ENCODE measurements around the gene FSTL4. TPM values are rescaled to one million over a fixed set of nuclear protein-coding genes. Genes with fewer than 3 reads are reported as not detected.

Gene FSTL4
- total and polyA plus RNA-seq, 2 of the 13 experiments (the other 11 are each of a cell fraction or from before 2014, with no cell fraction given) = 2.1 to 3.0 TPM

DNA sequence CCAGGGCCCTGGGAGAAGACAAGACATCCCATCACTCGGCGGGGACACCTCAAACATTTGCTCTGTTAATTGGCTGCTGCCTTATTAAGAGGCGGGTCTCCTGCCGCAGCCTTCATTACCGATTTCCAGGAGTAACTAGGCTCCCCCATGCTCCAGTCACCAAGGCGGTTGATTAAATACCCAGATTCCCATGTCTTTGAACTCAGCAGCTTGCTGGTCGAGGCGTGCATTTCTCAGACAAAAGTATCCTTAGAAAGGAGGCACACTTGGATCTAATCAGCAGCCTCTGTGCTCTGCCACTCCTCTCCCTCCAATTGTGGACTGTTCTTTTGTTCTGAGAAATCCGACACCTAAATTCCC lies 228.8 kb downstream of the FSTL4 start:
- Histone ChIP-seq H4K20me1 (ENCODE audit: insufficient read depth, low read length) (no peaks in the 10 kb centered on the region), H3K79me2 (ENCODE audit: insufficient read depth, low read length) (no peaks in the 10 kb centered on the region), H2AFZ (ENCODE audit: low read length) (no peak overlapping the region), H3K4me1 (ENCODE audit: insufficient read depth, low read length) (no peaks in the 10 kb centered on the region), H3K36me3 (replicated peaks in 1 of 2; ENCODE audit: control insufficient read depth in 1 of 2, insufficient read depth in 2 of 2, low read length in 2 of 2) (no peaks in the 10 kb centered on the region), H3K9me3 (ENCODE audit: low read length) (no peaks in the 10 kb centered on the region), H3K4me3 (replicated peaks in 1 of 3; ENCODE audit: insufficient read depth in 1 of 3, low read depth in 2 of 3, low read length in 3 of 3) (no peak overlapping the region), H3K4me2 (ENCODE audit: low read depth, low read length) (no peak overlapping the region), H3K9ac (ENCODE audit: insufficient read depth, low read depth, low read length) (no peak overlapping the region), H3K27me3 (ENCODE audit: control insufficient read depth in 1 of 2, insufficient read depth in 2 of 2, low read length in 2 of 2) (peaks cover 4 to 50% of the 10 kb centered on the region in 2 experiments; a peak in 4 of 5 replicates), H3K27ac (ENCODE audit: extremely low read length, insufficient read depth, low read length) (no peak overlapping the region)
- DNase-seq (ENCODE audit: low spot score) (no peak), FAIRE-seq (no peak), ATAC-seq (no peak)
- BruUV-seq (replicated peaks) = no TSS peak
- ChIA-PET POLR2A (no interaction called here), CTCF (ENCODE audit: low intra/inter-chr PET ratio, low total read pairs) (no interaction called here)
- TF ChIP-seq, protein P1, sequence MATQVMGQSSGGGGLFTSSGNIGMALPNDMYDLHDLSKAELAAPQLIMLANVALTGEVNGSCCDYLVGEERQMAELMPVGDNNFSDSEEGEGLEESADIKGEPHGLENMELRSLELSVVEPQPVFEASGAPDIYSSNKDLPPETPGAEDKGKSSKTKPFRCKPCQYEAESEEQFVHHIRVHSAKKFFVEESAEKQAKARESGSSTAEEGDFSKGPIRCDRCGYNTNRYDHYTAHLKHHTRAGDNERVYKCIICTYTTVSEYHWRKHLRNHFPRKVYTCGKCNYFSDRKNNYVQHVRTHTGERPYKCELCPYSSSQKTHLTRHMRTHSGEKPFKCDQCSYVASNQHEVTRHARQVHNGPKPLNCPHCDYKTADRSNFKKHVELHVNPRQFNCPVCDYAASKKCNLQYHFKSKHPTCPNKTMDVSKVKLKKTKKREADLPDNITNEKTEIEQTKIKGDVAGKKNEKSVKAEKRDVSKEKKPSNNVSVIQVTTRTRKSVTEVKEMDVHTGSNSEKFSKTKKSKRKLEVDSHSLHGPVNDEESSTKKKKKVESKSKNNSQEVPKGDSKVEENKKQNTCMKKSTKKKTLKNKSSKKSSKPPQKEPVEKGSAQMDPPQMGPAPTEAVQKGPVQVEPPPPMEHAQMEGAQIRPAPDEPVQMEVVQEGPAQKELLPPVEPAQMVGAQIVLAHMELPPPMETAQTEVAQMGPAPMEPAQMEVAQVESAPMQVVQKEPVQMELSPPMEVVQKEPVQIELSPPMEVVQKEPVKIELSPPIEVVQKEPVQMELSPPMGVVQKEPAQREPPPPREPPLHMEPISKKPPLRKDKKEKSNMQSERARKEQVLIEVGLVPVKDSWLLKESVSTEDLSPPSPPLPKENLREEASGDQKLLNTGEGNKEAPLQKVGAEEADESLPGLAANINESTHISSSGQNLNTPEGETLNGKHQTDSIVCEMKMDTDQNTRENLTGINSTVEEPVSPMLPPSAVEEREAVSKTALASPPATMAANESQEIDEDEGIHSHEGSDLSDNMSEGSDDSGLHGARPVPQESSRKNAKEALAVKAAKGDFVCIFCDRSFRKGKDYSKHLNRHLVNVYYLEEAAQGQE (IDR thresholded peaks at IDR 0.05; ENCODE audit: borderline replicate concordance in 1 of 2, low read depth in 1 of 2, low read length in 2 of 2) = no peak
- intact Hi-C loops (cut with micrococcal nuclease; ENCODE audit: unreplicated experiment) (no loop called here), in situ Hi-C loops (cut with HindIII; ENCODE audit: extremely low pct_ligation_motif_present, low pct_unique_long_range_greater_than_20kb) (no loop called here)
- 6% methylated on average over 4 of the region's 9 CpGs for WGBS (ENCODE audit: low lambda C conversion rate)

DNA sequence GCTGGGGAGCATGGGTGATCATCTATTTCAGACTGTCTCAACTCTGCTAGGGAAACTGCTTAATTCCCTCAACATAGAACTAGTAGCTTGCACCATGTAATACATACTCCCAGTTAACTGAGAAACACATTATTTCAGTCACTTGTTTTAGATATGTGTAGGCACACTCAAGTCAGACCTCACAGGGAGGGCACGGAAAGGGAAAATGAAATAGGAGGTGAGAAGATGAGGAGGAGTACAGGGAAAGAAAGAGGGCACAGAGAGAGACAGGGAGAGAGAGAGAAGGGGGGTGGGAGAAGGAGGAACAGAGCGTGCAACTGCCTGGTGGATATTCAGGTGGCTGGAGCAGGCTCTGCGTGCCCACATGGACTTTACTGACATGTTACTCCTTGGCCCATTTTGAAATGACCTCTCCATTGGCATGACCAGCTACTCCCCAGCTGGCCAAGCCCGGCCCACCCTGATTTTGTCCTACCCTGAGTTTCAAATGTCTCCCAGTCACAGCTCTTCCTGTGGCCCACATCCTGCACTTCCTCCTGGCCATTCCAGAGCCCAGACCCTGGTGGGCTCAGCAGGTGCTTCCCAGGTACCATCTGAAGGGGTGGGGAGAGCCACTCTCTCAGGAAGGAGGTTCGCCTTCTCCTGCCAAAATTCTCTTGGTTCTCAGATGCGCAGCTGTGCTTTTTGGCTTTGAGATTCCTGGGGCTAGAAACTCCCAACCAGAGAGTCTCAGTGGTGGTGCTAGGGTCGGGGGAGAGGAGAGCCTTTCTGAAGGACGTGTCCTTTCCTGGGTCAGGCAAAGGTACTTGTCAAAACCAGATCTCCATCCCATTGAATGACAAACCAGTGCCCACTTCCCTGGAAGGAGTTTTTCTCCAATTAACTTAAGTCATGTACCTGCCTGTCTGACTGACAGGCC lies 229.4 kb downstream of the FSTL4 start:
- Histone ChIP-seq H3K27ac (ENCODE audit: extremely low read length, insufficient read depth, low read length) (no peak overlapping the region), H3K36me3 (replicated peaks in 1 of 2; ENCODE audit: control insufficient read depth in 1 of 2, insufficient read depth in 2 of 2, low read length in 2 of 2) (no peaks in the 10 kb centered on the region), H2AFZ (ENCODE audit: low read length) (no peak overlapping the region), H3K79me2 (ENCODE audit: insufficient read depth, low read length) (no peaks in the 10 kb centered on the region), H3K27me3 (ENCODE audit: control insufficient read depth in 1 of 2, insufficient read depth in 2 of 2, low read length in 2 of 2) (peaks cover 4 to 50% of the 10 kb centered on the region in 2 experiments; a peak in 4 of 5 replicates), H3K4me3 (replicated peaks in 1 of 3; ENCODE audit: insufficient read depth in 1 of 3, low read depth in 2 of 3, low read length in 3 of 3) (no peak overlapping the region), H4K20me1 (ENCODE audit: insufficient read depth, low read length) (no peaks in the 10 kb centered on the region), H3K4me1 (ENCODE audit: insufficient read depth, low read length) (no peaks in the 10 kb centered on the region), H3K9ac (ENCODE audit: insufficient read depth, low read depth, low read length) (no peak overlapping the region), H3K9me3 (ENCODE audit: low read length) (peaks cover under 1% of the 10 kb centered on the region; the same call in 1 of the 2 replicates), H3K4me2 (ENCODE audit: low read depth, low read length) (no peak overlapping the region)
- DNase-seq (ENCODE audit: low spot score) (no peak), FAIRE-seq (no peak), ATAC-seq (no peak)
- in situ Hi-C loops (cut with HindIII; ENCODE audit: extremely low pct_ligation_motif_present, low pct_unique_long_range_greater_than_20kb) = no loop called here
- BruUV-seq (replicated peaks) = no TSS peak
- ChIA-PET CTCF (ENCODE audit: low intra/inter-chr PET ratio, low total read pairs) (no interaction called here), POLR2A (no interaction called here)
- intact Hi-C loops (cut with micrococcal nuclease; ENCODE audit: unreplicated experiment) = no loop called here
- TF ChIP-seq MTF1 (CRISPR knock-in tag; IDR thresholded peaks at IDR 0.05) = no peak
- no peak for TF ChIP-seq ZNF451 (CRISPR knock-in tag; IDR thresholded peaks at IDR 0.05)
- WGBS (ENCODE audit: low lambda C conversion rate) = 26% methylated on average over 7 of the region's 8 CpGs

Data from HepG2 (cell line).